NB4 (cell line): Measurements from ENCODE around the gene BCAS3.
"Not testable (repeated sequence)": the region's sequence is repeated elsewhere in the genome, so short reads cannot be mapped to it uniquely, and the experiment has no call there.

Experiments used
- DNase-seq: peaks from one replicate; pipeline ENCODE4 v3.0.0; 2010; ENCODE audit warnings: low read depth
- H3K4me3 ChIP-seq: one replicate; pipeline ENCODE4 v1.5.1; 2011; ENCODE audit warnings: mild to moderate bottlenecking, low read depth, low read length, moderate library complexity
- MYC ChIP-seq: IDR thresholded peaks from 2 replicates; pipeline ENCODE4 v1.6.1; 2011; ENCODE audit warnings: low read depth, low read length
- POLR2A ChIP-seq: IDR thresholded peaks from 2 replicates; pipeline ENCODE4 v1.6.1; 2011; ENCODE audit warnings: mild to moderate bottlenecking; ENCODE audit not compliant: insufficient read length; ENCODE audit errors: extremely low read depth
- TF ChIP-seq, protein P1 (sequence below): IDR thresholded peaks from 2 replicates; pipeline ENCODE4 v1.6.1; 2011; ENCODE audit warnings: low read depth, low read length
- TF ChIP-seq, protein P2 (sequence below): IDR thresholded peaks from one replicate; pipeline ENCODE4 v1.5.1; 2012; ENCODE audit warnings: low read depth, low read length

The BCAS3 gene

DNA sequence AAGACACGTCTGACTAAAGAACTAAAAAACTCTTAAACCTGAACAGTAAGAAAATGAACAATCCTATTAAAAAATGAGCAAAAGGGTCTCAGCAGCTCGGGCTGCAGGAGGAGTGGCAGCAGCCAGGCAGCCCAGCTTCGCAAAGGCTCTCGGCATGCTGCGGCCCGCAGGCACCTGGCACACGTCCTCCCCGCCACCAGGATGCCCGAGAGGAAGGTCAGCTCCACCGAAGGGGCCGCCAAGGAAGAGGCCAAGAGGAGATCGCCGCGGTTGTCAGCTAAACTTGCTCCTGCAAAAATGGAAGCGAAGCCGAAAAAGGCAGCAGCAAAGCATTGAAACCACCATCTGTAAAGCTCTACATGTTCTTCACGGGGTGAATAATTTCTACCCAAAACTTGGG is 173.5 kb downstream of the BCAS3 start:
- TF ChIP-seq MYC = no peak
- DNase-seq = no peak
- H3K4me3 ChIP-seq = no peak overlapping the region

DNA sequence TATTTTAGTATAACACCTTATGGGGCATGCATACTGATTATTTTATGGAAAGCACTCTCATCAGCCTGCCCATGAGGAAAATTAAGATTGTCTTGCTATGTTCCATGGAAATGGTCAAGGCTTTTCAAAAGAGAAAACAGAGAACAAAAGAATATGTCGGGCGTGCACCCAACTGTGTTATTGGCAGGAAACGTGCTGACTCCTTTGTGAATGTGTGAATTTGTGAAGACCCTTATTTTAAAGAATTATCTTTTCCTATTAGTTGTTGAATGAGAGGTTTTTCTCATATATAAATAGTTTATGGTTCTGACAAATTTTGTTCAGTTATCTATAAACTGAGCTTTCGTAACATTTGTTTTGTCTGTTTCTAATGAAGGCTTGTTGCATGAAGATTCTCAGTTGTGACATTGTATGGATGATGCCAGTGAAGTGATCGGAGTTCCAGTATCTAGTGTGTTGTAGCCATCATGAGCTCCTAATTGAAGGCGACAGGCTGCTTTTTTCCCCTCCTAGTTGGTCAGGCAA is 180.0 kb downstream of the BCAS3 start:
- H3K4me3 ChIP-seq = no peak overlapping the region
- no peak for TF ChIP-seq POLR2A
- TF ChIP-seq, protein P1, sequence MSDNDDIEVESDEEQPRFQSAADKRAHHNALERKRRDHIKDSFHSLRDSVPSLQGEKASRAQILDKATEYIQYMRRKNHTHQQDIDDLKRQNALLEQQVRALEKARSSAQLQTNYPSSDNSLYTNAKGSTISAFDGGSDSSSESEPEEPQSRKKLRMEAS = no peak
- no peak for TF ChIP-seq MYC
- TF ChIP-seq, protein P2, sequence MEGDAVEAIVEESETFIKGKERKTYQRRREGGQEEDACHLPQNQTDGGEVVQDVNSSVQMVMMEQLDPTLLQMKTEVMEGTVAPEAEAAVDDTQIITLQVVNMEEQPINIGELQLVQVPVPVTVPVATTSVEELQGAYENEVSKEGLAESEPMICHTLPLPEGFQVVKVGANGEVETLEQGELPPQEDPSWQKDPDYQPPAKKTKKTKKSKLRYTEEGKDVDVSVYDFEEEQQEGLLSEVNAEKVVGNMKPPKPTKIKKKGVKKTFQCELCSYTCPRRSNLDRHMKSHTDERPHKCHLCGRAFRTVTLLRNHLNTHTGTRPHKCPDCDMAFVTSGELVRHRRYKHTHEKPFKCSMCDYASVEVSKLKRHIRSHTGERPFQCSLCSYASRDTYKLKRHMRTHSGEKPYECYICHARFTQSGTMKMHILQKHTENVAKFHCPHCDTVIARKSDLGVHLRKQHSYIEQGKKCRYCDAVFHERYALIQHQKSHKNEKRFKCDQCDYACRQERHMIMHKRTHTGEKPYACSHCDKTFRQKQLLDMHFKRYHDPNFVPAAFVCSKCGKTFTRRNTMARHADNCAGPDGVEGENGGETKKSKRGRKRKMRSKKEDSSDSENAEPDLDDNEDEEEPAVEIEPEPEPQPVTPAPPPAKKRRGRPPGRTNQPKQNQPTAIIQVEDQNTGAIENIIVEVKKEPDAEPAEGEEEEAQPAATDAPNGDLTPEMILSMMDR = no peak
- no peak for DNase-seq

DNA sequence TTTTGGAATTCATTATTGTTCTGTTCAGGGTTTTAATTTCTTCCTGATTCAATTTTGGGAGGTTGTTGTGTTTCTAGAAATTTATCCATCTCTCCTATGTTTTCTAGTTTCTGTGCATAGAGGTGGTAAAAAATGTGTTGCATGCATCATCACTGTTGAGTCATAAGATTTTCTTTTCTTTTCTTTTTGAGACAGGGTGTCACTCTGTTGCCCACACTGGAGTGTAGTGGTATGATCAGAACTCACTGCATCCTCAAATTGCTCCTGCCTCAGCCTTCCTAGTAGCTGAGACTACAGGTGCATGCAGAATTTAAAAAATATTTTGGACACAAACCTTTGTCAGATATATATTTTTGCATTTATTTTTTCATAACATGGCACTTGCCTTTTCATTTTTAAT is 184.8 kb downstream of the BCAS3 start:
- no peak overlapping the region for H3K4me3 ChIP-seq
- no peak for TF ChIP-seq MYC
- TF ChIP-seq POLR2A = no peak
- TF ChIP-seq, protein P1 = no peak
- TF ChIP-seq, protein P2 = no peak
- no peak for DNase-seq

DNA sequence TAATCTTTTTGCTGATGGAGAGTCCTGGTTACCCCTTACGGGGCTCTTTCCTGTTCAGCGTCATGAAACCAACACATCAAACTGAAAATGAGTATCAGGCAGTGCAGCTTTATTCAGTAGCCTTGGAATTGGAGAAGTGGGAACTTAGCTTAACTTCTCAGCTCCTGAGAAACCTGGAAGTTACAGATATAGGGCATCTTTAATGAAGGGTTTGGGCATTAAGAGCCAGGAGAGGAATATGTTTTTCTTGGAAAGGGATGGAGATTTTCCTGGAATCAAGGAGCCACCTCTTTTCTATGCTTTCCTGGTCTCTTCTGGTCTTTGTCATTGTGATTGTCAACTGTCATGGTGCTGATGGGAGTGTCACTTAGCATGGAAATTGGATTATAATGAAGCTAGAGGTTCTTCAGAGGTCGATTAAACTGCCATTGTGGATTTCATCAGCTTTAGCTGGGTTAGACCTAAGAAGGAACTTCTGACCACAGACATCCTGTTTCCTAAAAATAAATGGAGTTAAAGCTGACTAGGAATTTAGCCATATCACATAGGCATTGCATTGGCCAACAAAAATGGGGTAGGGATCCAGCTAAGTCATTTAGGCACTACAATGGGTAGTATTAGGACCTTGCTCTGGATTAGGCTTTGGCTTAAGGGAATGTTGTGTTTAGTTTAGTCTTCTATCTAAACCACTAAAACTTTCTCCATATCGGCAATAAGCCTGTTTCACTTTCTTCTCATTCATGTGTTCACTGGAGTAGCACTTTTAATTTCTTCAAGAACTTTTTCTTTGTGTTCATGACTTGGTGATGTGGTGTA is 186.4 kb downstream of the BCAS3 start:
- TF ChIP-seq MYC (no peak), POLR2A (no peak)
- TF ChIP-seq, protein P2 = no peak
- TF ChIP-seq, protein P1 = no peak
- peak; percentile 76 for DNase-seq
- peak overlapping the region; percentile 18 for H3K4me3 ChIP-seq

DNA sequence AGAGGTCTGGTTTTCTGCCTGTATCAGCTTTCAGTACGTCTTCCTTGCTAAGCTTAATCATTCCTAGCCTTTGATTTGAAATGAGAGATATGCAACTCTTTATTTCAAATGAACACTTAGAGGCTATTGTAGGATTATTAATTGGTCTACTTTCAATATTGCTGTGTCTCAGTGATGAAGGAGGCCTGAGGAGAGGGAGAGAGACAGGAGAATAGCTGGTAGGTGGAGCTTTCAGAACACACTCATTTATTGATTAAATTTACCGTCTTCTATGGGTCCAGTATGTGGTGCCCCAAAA is 187.0 kb downstream of the BCAS3 start:
- DNase-seq = no peak
- peak overlapping the region; percentile 18 for H3K4me3 ChIP-seq
- TF ChIP-seq POLR2A = no peak
- TF ChIP-seq, protein P1 = no peak
- no peak for TF ChIP-seq MYC
- TF ChIP-seq, protein P2 = no peak

DNA sequence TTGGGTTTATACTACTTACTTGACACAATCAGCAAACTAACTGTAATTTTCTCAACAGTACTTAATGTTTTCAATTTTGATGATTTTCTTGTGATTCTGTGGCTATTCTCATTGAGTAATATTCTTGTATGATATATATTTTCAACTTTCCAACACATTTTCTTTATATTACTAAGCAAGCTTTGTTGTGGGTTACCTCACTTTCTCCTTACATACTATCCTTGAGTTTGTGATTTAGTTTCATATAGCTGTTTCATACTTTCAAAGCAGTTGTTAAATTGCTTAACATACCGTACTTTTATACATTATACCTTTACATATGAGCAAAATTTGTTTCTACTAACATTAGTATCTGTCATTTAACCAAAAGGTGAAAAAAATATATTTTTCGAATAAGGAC is 197.1 kb downstream of the BCAS3 start:
- no peak overlapping the region for H3K4me3 ChIP-seq
- TF ChIP-seq, protein P2 = no peak
- TF ChIP-seq MYC (no peak), POLR2A (no peak)
- TF ChIP-seq, protein P1 = no peak
- no peak for DNase-seq

DNA sequence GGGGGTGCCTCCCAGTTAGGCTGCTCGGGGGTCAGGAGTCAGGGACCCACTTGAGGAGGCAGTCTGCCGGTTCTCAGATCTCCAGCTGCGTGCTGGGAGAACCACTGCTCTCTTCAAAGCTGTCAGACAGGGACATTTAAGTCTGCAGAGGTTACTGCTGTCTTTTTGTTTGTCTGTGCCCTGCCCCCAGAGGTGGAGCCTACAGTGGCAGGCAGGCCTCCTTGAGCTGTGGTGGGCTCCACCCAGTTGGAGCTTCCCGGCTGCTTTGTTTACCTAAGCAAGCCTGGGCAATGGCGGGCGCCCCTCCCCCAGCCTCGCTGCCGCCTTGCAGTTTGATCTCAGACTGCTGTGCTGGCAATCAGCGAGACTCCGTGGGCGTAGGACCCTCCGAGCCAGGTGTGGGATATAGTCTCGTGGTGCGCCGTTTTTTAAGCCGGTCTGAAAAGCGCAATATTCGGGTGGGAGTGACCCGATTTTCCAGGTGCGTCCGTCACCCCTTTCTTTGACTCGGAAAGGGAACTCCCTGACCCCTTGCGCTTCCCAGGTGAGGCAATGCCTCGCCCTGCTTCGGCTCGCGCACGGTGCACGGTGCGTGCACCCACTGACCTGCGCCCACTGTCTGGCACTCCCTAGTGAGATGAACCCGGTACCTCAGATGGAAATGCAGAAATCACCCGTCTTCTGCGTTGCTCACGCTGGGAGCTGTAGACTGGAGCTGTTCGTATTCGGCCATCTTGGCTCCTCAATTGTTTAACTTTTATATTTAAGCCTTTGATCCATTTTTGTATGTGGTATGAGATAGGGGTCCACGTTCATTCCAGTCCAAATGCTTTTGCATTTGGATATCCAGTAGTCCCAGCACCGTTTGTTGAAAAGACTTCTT is 209.3 kb downstream of the BCAS3 start:
- H3K4me3 ChIP-seq, DNase-seq: not testable (repeated sequence)
